GM20000 (cell line): ENCODE data around the gene PIM1.

ENCODE experiments used
- DNase-seq: peaks from one replicate; pipeline ENCODE4 v3.0.0; 2012; ENCODE audit warnings: low spot score
- CTCF ChIP-seq: IDR thresholded peaks from 2 replicates; pipeline ENCODE4 v1.5.1; 2012; ENCODE audit warnings: mild to moderate bottlenecking, control low read depth; ENCODE audit errors: extremely low read depth, missing control alignments

Gene PIM1

GRCh38 chr6:37134036-37134395 lies 35.9 kb upstream of the PIM1 start:
- TF ChIP-seq CTCF: no peak
- DNase-seq: no peak

- DNase-seq: no peak
These were observed 35.4 kb upstream of the PIM1 start for GRCh38 chr6:37134396-37135191.

GRCh38 chr6:37135835-37136694 lies 33.9 kb upstream of the PIM1 start:
- no peak for TF ChIP-seq CTCF
- no peak for DNase-seq

More at GRCh38 chr6:37134396-37135191, 35.4 kb upstream of the PIM1 start:
- TF ChIP-seq CTCF: no peak

GRCh38 chr6:37136821-37137200 lies 33.1 kb upstream of the PIM1 start:
- TF ChIP-seq CTCF: no peak
- DNase-seq: no peak

- no peak for TF ChIP-seq CTCF
- peak; percentile 68 for DNase-seq
These were observed 32.5 kb upstream of the PIM1 start for GRCh38 chr6:37137201-37138090.

GRCh38 chr6:37138856-37139229 lies 31.1 kb upstream of the PIM1 start:
- no peak for DNase-seq
- no peak for TF ChIP-seq CTCF
